Fibroblast of the aortic adventitia (primary cell): ENCODE measurements around the gene C2orf49. TPM values are rescaled to one million over a fixed set of nuclear protein-coding genes. Genes with fewer than 3 reads are reported as not detected.

ENCODE experiments used
- DNase-seq: peaks from one replicate; pipeline ENCODE4 v3.0.0-alpha.2; 2010; ENCODE audit warnings: low read depth
- H3K4me3 ChIP-seq: 2 replicates; pipeline ENCODE4 v1.5.1; 2011; ENCODE audit warnings: low read depth, mild to moderate bottlenecking, control low read depth, low read length, moderate library complexity
- total RNA-seq: library from RNA; depleted of rRNA; stranded (reverse); fragments of >200 nt; gene quantifications from 2 replicates; pipeline ENCODE4 v1.2.3, GENCODE V29; 2012; ENCODE audit warnings: low replicate concordance
- TF ChIP-seq, protein P1 (sequence below): IDR thresholded peaks from 2 replicates; pipeline ENCODE4 v1.5.1; 2011; ENCODE audit warnings: mild to moderate bottlenecking, low read length, control low read depth, inconsistent platforms; ENCODE audit not compliant: insufficient read depth

Gene C2orf49
- total RNA-seq, 1 donor, result 20.1 TPM

DNA sequence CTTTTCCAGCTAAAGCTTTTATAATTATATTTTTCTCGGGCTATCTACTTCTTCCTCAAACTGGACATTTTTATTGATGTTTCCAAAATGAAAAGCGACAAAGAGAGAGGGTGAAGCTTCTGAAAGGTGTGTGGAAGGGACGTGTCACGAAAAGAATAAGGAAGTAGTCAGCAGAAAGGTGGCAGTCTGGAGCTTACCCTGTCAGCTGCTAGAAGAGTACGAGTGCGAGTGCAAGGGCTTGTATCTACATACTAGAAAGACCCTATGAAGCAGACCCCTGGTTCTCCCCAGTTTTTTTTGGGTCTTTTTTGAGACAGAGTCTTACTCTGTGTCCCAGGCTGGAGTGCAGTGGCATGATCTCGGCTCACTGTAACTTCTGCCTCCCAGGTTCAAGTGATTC lies 46.9 kb downstream of the C2orf49 start:
- TF ChIP-seq, protein P1, sequence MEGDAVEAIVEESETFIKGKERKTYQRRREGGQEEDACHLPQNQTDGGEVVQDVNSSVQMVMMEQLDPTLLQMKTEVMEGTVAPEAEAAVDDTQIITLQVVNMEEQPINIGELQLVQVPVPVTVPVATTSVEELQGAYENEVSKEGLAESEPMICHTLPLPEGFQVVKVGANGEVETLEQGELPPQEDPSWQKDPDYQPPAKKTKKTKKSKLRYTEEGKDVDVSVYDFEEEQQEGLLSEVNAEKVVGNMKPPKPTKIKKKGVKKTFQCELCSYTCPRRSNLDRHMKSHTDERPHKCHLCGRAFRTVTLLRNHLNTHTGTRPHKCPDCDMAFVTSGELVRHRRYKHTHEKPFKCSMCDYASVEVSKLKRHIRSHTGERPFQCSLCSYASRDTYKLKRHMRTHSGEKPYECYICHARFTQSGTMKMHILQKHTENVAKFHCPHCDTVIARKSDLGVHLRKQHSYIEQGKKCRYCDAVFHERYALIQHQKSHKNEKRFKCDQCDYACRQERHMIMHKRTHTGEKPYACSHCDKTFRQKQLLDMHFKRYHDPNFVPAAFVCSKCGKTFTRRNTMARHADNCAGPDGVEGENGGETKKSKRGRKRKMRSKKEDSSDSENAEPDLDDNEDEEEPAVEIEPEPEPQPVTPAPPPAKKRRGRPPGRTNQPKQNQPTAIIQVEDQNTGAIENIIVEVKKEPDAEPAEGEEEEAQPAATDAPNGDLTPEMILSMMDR, result no peak
- H3K4me3 ChIP-seq, result no peak overlapping the region
- no peak for DNase-seq

DNA sequence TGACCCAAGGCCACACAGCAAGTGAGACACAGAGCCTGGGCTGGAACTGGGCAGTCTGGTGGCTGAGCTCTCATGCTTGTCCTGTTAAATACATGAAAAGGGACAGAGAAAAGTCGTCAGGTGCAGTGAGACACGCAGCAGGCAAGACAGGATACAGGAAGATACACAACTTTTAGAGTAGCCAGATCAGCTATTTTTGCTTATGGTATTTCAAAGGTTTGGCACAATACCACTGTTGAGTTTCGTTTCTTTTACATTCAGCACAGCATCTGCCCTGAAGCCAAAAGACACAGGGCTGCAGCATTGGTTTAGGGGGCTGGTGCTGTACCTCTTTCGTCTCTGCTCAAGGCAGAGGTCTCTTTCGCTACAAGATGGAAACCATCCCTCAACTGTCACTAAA lies 47.5 kb downstream of the C2orf49 start:
- TF ChIP-seq, protein P1, result no peak
- DNase-seq, result no peak
- H3K4me3 ChIP-seq, result no peak overlapping the region

DNA sequence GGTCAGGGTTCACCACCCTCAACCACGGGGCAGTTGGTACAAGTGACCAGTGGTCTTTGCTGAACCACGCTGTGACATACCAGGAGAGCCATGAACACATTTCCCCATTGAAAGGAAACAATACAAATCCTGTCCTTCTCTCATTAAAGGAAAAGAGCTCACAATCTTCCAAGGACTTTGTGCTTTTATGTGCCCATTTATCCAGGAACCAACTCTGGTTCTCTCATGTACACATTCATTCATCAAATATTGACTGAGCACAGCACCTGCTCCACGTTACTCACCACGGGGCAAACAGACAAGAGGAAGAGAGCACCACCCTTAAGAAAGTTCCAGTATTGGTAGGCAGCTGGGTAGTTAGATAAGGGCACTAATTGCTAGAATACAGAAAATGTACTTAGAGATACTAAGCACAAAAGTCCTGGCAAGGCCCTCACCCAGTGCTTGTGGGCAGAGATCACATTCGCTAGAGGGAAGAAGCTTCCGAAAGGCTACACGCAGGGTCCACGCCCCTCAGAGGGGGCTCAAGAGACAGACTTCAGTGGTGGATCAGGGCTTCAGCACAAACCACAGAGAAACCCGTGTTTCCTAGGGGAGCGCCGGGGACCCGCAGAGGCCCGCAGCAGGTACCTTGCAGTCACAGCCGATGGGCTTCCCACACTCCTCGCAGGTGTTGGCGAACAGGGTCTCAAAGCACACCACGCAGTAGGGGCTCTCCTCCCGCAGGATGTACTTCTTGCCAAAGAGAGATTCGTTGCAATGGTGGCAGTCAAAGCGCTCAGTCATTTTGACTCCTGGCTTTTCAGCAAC lies 48.6 kb downstream of the C2orf49 start:
- H3K4me3 ChIP-seq, result no peak overlapping the region
- TF ChIP-seq, protein P1, result no peak
- no peak for DNase-seq

DNA sequence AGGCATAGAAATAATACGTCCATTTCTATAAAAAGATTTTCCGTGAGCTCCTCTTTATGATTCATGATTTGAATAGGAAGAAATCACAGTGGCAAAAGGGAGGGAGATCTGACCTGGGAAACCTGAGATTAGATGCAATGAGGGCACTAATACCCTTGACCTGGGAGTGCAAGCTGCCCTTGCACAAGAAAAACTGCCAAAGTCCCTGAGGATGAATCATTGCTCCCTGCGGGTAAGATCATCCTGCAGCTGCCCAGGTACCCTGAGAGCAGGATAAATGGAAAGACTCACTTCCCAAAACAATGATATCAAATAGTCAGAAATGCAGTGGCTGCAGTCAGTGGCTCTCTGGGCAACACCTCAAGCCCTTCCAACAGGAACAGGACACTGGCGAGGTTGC lies 49.9 kb downstream of the C2orf49 start:
- no peak for DNase-seq
- no peak overlapping the region for H3K4me3 ChIP-seq
- TF ChIP-seq, protein P1, result no peak

DNA sequence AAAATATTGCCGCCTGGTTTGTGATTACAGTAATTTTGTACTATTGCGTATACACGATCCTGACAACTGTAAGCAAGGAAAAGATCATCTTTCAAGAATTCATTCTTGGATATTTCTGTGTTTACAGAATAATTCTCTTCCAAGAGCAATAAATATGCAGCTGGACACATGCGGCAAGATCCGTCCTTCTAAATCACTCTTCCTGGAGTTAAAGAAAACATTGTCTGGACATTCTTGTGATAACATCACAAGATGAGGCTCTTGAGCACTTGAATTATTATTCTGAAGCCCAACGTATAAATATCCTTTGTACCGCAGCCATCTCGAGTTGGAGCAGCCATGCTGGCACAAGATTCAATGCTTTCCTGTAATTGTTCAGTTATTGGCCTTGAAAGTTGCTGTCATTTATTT lies 51.6 kb downstream of the C2orf49 start:
- TF ChIP-seq, protein P1, result no peak
- H3K4me3 ChIP-seq, result no peak overlapping the region
- DNase-seq, result peak; percentile 99

DNA sequence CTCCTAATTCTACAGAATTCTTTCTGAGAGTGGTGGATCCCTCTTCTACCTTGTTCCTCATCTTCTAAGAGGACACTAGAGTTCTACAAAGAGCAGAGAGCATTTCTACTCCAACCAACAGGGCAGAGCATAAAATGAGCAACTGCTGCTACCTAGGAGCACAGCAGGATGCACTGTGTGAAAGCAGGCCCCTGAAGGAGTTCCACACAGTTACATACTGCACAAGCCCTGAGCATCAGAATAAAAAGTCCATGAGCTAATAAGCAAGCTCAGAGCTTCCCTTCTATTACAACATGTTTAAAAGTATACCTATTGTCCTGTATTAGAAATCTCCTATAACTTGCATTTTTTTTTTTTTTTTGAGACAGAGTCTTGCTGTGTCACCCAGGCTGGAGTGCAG lies 53.1 kb downstream of the C2orf49 start:
- no peak overlapping the region for H3K4me3 ChIP-seq
- DNase-seq, result peak; percentile 49
- TF ChIP-seq, protein P1, result no peak
